IPS-18a (cell line): ENCODE measurements around the gene TUBB4B.

Experiments used
- H3K27ac ChIP-seq: one replicate; pipeline ENCODE4 v1.5.1; 2013; ENCODE audit warnings: low read length
- H3K27me3 ChIP-seq: one replicate; pipeline ENCODE4 v1.6.1; 2013; ENCODE audit warnings: mild to moderate bottlenecking, low read length; ENCODE audit not compliant: control insufficient read depth, insufficient read depth
- H3K36me3 ChIP-seq: one replicate; pipeline ENCODE4 v1.6.1; 2013; ENCODE audit warnings: low read depth, low read length; ENCODE audit not compliant: control insufficient read depth
- H3K4me1 ChIP-seq: one replicate; pipeline ENCODE4 v1.6.1; 2013; ENCODE audit warnings: low read depth, low read length; ENCODE audit not compliant: control insufficient read depth
- H3K4me3 ChIP-seq: one replicate; pipeline ENCODE4 v1.5.1; 2013; ENCODE audit warnings: low read length
- H3K9ac ChIP-seq: one replicate; pipeline ENCODE4 v1.6.1; 2013; ENCODE audit warnings: mild to moderate bottlenecking, low read length, moderate library complexity
- H3K9me3 ChIP-seq: one replicate; pipeline ENCODE4 v1.6.1; 2013; ENCODE audit warnings: low read depth, low read length; ENCODE audit not compliant: control insufficient read depth

The TUBB4B gene

DNA sequence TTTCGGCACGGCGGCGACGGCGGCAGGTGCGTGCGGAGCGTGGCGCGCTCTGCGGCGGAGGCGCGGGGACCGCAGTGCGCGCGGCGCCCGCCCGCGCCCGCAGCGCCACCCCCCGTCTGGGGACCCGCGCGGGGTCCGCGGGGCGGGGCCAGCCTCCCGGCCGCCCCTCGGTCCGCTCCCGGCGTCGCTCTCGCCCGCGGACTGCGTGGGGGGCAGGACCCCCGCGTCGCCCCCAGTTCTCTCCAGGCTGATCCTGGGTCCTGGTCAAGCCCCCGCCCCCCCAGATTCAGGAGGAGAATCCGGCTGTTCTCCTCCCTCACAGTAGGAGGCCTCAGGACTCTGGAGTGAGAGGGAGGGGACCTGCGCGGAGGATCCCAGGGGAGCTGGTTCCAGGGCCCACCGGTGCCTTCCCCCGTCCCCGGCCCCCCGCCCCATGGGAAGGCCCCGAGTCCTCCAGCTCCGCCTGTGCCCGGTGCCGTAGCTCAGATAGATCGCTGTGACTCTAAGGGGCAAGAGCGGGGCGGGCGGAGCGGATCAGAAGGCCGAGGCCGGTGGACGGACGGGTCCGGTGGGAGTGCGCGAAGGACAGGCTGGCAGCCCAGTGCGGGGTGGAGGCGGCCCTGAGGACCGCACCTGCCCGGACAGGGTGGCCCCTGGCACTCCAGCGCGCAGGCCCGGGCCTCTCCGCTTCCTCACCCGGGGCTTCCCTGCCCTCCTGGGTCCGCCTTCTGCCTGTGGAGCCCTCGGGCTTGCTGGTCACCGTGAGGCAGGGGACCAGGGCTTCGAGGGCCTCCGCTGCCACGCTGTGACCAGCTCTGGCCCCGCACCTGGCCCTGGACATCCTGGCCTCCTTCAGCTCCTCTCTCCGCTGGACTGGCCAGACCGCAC lies 18.7 kb upstream of the TUBB4B start, which contains the start of gene RNF208:
RNF208 (minus strand) TSS at position 51 of the 888 bp plus-strand sequence. CDS start 1,028 bp downstream, outside the sequence.
- H3K4me1 ChIP-seq, result no peaks in the 10 kb centered on the region
- peaks cover 8% of the 10 kb centered on the region for H3K27me3 ChIP-seq
- H3K36me3 ChIP-seq, result no peaks in the 10 kb centered on the region
- H3K4me3 ChIP-seq, result peak within 1 kb of the TSS; percentile 75
- H3K9me3 ChIP-seq, result no peaks in the 10 kb centered on the region
- no peak within 1 kb of the TSS for H3K27ac ChIP-seq
- H3K9ac ChIP-seq, result no peak within 1 kb of the TSS

- Histone ChIP-seq H3K4me3 (peak overlapping the region; percentile 75), H3K4me1 (no peaks in the 10 kb centered on the region), H3K27ac (no peak overlapping the region), H3K27me3 (peaks cover 8% of the 10 kb centered on the region), H3K36me3 (no peaks in the 10 kb centered on the region), H3K9ac (peak overlapping the region; percentile 61), H3K9me3 (no peaks in the 10 kb centered on the region)
These were observed 17.8 kb upstream of the TUBB4B start for GRCh38 chr9:137223078-137223970.

- Histone ChIP-seq H3K27me3 (peaks cover 8% of the 10 kb centered on the region), H3K9me3 (no peaks in the 10 kb centered on the region), H3K4me3 (peak within 1 kb of the TSS; percentile 75), H3K9ac (peak within 1 kb of the TSS; percentile 61), H3K27ac (no peak within 1 kb of the TSS), H3K36me3 (no peaks in the 10 kb centered on the region), H3K4me1 (no peaks in the 10 kb centered on the region)
These were observed 16.0 kb upstream of the TUBB4B start, which contains the start of gene CYSRT1 for GRCh38 chr9:137224830-137225694. CYSRT1 (plus strand) TSS chr9:137225174; CDS start chr9:137225622, 448 bp downstream.

- no peaks in the 10 kb centered on the region for H3K4me1 ChIP-seq
- H3K36me3 ChIP-seq, result no peaks in the 10 kb centered on the region
- H3K27ac ChIP-seq, result no peak overlapping the region
- H3K9ac ChIP-seq, result no peak overlapping the region
- peaks cover 8% of the 10 kb centered on the region for H3K27me3 ChIP-seq
- no peaks in the 10 kb centered on the region for H3K9me3 ChIP-seq
- no peak overlapping the region for H3K4me3 ChIP-seq
These were observed 15.3 kb upstream of the TUBB4B start for GRCh38 chr9:137225699-137226331.

DNA sequence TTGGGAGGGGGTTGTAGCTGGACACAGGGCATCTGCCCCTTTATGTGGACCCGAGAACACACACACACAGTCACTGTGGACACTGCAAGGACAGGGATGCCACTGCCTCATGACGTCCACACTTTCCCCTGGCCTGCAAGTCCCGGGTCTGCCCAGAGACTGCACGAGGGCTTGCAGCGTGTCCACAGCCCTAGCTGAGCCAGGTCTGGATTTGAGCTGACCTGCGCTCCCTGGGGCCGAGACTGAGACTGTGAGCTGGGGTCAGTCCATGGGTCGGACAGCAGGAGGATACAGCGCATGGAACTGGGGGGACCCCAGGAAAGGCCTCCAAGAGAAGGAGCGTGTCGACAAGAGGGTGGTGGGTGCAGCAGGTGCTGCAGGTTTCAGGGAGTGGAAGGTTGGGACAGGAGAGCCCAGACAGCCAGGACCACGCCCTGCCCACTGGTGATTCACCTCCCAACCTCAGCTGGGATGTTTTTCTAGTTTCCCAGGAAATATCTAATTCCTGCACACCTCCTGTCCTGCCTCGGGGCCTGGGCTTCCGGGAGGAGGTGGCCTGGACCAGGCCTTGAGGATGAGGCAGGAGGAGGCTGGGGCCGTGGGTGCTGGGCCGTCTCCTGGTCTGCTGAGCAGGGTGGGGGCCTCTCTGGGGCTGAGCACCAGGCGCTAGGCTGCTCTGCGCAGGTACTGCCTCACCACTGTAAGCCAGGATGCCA lies 14.6 kb upstream of the TUBB4B start:
- no peak overlapping the region for H3K27ac ChIP-seq
- no peaks in the 10 kb centered on the region for H3K9me3 ChIP-seq
- H3K4me1 ChIP-seq, result no peaks in the 10 kb centered on the region
- no peaks in the 10 kb centered on the region for H3K36me3 ChIP-seq
- peaks cover 8% of the 10 kb centered on the region for H3K27me3 ChIP-seq
- H3K4me3 ChIP-seq, result no peak overlapping the region
- no peak overlapping the region for H3K9ac ChIP-seq

GRCh38 chr9:137227054-137227852 lies 13.8 kb upstream of the TUBB4B start, which contains the start of gene RNF224:
RNF224 (plus strand) TSS chr9:137227502; CDS start chr9:137228336, 834 bp downstream.
- H3K4me3 ChIP-seq, result no peak within 1 kb of the TSS
- H3K4me1 ChIP-seq, result no peaks in the 10 kb centered on the region
- H3K27ac ChIP-seq, result no peak within 1 kb of the TSS

GRCh38 chr9:137227853-137228505 lies 13.1 kb upstream of the TUBB4B start:
- H3K27me3 ChIP-seq, result peaks cover 1% of the 10 kb centered on the region
- H3K4me1 ChIP-seq, result no peaks in the 10 kb centered on the region
- H3K9me3 ChIP-seq, result no peaks in the 10 kb centered on the region
- H3K4me3 ChIP-seq, result no peak overlapping the region
- H3K9ac ChIP-seq, result no peak overlapping the region
- no peak overlapping the region for H3K27ac ChIP-seq
- no peaks in the 10 kb centered on the region for H3K36me3 ChIP-seq

More at GRCh38 chr9:137227054-137227852, 13.8 kb upstream of the TUBB4B start, which contains the start of gene RNF224:
- peaks cover 8% of the 10 kb centered on the region for H3K27me3 ChIP-seq
- no peaks in the 10 kb centered on the region for H3K36me3 ChIP-seq
- no peak within 1 kb of the TSS for H3K9ac ChIP-seq
- H3K9me3 ChIP-seq, result no peaks in the 10 kb centered on the region

DNA sequence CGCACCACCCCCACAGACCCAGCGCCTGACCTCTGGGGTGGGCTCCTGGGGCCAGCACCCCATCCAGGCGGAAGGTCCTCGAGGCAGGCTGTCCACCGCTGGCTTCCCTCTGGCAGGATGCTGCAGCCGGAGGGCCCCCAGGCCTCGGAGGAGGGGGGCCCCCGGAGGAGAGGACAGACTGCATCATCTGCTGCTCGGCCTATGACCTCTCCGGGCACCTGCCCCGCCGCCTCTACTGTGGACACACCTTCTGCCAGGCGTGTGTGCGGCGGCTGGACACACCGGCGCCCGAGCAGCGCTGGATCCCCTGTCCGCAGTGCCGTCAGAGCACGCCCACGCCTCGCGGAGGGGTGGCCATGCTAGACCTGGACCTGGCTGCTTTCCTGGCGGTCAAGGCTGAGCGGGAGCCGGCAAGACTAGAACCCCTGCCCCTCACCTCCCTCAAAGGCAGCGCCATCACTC lies 12.6 kb upstream of the TUBB4B start:
- no peaks in the 10 kb centered on the region for H3K36me3 ChIP-seq
- no peak overlapping the region for H3K27ac ChIP-seq
- H3K4me1 ChIP-seq, result no peaks in the 10 kb centered on the region
- no peak overlapping the region for H3K9ac ChIP-seq
- H3K9me3 ChIP-seq, result no peaks in the 10 kb centered on the region
- H3K27me3 ChIP-seq, result no peaks in the 10 kb centered on the region
- no peak overlapping the region for H3K4me3 ChIP-seq
